GM18861 (cell line): ENCODE measurements around the gene PMPCA.

Experiments
- ATAC-seq: cut with Tn5 transposase; IDR thresholded peaks from one replicate; pipeline ENCODE4 v1.9.1; 2021; ENCODE audit not compliant: unreplicated experiment

The PMPCA gene

DNA sequence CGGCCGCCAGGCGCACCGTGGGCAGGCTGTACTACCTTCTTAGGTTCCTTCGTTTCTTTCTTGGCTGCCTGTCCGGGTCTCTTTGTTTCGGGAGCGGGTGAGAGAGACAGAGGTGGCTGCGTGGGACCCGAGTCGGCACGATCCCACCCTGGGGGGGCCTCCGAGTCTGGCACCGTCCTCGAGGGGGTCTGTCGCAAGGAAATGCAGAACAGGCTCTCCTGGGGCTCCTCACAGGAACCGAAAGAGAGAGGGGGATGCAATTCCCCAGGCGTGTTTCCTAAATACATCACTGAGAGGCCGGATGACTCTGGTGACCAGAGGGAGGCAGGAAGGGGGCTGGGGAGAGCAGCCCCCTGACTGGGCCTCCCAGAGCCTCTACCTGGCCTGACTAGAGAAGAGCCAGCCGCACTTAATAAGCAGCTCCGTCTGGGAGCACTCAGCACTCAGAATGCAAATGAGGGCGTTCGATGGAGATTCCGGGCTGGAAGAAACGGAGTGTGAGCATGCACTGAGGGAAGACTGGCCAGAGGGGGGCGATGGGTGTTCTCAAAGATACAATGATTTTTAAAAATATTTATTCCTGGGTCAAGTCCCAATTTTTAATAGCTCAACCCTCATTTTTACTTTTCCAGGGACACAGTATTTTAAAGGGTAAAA is 40.9 kb downstream of the PMPCA start:
- no peak for ATAC-seq

DNA sequence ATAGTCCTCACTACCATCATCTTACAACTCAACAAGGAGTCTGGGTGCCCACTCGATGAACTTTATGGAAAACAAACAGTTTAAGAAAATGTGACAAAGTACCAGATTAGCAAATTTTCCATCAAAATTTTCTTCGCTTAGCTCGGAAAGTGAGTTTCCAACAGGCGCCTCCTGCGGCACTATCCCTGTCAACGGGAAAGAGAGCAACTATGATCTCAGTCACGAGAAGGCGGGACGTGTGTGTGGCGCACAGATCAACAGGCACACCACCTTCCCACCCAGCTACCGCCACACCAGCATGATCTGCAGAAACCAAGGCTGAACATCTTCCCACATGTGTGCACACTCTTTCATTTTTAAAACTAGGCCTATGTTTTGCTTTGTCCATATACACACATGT is 42.9 kb downstream of the PMPCA start:
- no peak for ATAC-seq

DNA sequence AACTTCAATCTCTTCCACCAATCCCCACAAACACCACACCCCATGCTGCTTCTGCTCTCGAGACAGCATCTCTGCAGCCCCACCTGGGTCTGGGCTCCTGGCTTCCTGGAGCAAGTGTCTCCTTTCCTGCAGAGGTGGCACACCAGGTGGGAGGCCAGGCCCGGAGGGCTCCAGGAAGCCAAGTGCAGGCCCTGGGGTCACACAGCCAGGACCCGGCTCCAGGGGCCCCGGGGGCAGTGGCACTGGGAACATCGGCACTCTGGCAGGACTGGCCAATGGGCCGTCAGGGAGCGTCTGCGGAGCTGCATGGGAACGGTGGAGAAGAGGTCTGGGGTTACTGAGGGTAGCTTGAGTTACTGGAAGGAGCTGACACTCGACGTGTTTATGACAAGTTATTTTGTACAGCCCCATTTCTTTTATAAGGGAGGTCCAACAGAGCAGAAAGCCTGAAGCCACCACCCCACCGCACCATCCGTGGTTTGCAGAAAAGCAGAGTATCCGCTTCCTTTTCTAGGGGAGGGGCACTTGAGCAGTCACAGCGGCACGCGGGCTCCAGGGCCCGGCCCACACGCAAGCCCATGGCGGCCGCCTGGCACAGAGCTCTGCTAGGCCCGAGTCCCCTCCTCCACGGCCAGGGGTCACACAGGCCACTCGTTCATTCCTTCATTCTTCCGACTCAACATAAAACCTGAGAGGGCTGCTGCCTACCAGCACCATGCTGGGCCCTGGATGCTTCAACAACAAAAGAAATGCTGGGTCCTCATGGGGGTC is 43.8 kb downstream of the PMPCA start:
- no peak for ATAC-seq

DNA sequence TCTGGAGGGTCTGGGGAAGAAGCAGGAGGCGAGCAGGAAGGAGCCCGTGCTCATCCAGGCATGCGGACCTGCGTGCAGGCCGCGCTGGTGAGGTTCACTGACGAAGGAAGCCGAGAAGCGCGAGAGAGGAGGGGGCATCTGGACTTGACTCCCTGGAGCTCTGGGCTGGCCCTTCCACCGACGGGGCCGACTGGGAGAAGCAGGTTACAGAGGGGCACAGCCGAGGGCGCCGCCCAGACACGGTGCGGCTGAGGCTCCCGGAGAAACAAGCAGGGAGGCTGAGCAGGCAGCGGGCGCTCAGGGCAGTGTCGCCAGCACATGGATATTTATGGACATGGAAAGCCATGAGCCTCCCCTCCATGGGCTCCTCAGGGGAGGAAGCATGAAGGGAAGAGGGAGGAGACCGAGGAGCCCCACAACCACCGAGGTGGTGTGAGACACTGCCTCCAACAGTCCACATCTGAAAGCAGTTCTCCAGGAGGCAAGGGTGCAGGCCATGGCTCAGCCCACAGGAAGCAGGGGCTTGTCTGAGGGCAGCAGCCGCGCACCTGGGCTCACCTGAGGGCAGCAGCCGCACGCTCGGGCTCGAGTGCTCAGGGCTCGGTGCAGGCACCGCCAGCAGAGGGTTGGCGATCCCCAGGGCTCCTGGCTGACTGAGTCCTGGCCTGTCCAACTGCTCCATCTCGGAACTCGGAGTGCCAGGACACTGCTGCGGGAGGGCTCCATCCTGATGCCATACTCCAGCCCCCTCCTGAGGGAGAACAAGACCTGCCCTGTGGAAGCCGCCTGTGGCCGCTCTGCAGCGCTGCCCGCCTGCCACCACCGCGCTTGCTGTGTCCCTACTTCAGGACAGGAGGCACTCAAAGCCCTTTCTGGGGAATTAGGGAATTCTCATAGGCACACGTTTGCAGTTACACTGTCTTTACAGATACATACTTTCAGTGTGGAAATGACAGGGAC is 44.9 kb downstream of the PMPCA start:
- ATAC-seq: no peak

DNA sequence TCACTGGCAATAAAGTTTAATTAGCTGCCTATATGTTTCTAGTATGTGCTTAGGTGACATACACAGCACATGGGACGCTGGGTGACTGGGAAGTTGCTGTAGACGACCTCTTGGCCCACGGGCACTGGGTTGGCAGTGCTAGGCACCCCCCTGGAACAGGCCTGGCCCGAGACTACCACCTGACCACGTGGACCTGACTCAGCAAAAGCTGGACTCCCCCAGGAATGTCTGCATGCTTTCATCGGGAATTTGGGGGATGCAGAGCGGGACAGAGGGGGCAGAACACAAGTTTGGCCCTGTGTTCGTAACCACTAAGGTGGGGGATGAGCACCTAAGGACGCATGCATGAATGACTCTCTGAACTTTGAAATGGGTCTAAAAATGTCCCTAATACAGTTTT is 45.8 kb downstream of the PMPCA start:
- ATAC-seq: no peak

DNA sequence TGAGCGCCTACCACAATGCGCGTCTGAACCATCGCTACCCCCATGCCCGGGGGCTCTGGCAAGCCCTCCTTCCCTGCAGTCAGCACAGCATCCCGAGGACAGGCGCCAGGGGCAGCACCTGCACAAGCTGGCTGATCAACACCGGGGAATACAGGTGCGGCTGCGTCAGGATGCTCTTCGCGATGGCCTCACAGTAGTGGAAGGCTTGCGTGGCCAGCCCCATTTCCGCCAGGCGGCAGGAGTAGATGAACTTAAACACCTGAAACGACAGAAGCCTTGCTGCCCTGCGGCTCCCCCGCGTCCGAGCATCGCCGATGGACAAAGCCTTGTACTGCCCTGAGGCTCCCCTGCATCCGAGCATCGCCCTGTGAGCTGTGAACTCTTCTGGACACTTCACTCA is 46.9 kb downstream of the PMPCA start:
- ATAC-seq: no peak

DNA sequence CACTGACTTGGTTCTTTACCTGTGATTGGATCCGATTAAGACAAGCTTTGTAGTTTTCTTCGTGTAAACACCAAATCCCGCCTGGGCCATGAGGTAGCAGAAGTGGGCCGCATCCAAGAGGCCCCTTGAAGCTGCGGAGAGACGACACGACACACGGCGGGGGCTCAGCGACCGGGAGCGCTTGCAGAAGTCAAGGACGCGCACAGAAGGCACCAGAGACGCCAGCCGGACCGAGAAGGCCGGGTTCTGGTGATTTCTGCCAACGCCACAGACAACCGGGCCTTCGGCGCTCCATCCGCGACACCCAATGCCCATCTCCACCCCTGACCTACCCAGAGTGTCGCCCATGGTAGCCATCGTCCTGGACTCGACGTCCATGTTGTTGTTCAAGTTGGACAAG is 49.0 kb downstream of the PMPCA start:
- no peak for ATAC-seq

DNA sequence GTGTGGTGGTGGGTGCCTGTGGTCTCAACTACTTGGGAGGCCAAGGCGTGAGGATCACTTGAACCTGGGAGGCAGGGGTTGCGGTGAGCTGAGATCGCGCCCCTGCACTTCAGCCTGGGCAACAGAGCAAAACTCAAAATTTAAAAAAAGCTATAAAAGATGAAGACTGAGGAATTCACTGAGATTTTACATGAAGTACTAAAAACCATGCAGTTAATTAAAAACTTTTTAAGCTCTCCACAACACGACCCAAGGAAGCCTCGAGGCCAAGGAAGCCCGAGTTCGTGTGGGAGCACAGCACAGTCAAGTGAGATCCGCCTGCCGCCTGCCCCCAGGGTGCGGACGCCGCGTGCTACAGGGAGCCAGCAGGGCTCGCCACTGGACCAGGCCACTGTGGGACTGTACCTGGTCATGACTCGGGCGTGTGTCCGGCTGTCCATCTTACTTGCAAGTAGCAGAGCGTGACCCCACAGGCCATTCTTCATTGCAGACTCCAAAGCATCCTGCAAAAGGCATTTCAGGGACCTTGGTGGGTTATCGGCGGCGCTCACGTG is 50.4 kb downstream of the PMPCA start:
- no peak for ATAC-seq

DNA sequence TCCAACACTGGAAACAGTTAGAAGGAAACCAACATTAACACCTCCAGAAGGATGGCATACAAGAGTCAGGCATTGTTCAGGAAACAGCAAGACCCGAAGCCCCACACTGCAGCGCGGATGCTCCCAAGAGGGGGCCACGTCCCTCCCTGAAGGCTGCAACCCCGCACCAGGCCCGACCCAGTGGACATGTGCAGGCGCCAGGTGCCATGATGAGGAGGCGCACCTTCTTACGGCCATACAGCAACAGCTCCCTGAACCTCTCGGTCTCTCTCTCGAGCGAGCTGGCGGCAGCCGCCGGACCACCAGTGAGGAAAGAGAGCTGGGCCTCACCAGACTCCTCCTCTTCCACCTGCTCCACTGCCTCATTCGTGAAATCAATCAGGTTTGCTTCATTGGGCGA is 52.2 kb downstream of the PMPCA start:
- no peak for ATAC-seq

DNA sequence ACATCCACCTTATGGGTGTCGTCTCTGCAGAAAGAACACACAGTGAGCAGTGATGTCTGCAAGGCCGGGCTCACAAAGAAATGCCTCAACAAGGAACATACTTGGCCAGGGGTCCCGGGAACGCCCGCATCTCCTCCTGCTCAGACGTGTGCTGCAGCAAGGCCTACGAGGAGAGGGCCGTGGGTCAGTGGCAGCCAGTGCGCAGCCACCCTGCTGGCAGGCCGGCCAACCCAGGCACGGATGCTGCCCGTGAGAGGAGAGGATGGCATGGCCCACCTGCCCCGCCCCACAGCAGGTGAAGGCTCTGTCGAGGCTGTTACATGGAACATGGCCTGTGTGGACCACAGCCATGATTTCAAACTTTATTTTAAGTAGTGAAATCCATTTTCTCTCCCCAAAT is 53.1 kb downstream of the PMPCA start:
- ATAC-seq: no peak

DNA sequence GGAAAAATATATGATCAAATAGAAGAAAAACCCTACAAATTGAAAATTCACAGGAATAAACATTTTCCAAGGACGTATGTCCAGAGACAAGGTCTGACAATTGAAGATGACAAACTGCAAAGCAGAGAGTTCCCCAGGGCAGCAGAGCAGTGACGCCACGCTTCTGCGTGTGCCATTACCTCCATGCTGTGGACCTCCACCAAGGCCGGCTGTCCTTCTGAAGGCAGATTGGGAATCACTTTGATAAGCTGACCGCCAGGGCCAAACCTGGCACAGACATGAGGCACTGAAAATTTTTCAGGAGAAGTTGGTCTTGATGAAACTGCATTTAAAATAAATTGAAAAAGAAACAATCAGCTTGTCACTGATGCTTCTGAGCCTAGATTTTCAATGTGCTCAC is 53.8 kb downstream of the PMPCA start:
- no peak for ATAC-seq

DNA sequence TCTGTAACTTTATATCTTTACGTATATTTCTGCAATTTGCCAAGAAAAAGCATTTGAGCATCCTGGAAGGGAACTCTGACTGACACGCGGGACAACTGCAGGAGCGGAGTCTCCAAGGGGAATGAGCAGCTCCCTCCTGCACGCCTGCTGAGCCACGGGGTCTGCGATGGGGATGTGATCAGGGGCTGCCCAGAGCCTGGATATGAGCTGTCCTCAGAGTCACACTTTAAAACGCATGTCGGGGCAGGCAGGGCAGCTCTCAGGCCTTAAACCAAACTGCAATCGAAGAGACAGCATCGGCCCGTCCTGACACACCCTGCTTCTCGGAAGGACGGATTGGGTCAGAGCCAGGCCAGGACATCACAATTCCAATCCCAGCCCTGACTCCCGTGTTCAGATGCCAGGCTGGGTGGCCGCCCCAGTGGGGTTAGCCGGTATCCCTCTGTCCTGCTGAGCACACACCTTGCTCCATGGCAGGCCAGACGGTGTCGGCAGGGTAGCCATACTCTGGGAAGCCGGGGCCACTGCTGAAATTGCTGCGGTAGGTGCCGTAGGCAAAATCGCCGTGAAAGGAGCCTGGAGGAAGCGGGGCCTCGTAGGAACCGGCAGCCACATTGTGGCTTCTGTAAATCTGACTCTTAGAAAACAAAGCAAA is 55.2 kb downstream of the PMPCA start:
- ATAC-seq: no peak

DNA sequence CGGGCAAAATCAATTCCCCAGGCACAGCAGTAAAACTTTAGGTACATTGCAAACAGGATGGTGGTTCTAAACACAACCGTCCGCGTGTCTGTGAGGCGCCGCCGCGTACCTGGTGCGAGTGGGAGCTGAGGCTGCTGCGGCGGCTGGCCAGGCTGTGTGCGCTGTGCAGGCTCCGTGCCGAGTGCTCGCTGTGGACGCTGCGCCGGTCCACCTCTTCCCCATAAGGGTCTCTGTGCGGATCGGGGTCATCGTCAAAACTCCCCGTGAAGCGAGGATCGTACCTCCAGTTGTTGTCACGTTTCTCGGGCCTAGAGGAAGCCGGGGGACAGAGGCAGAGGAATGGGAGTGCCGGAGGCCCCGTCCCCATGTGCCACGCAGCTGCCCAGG is 55.7 kb downstream of the PMPCA start:
- no peak for ATAC-seq

DNA sequence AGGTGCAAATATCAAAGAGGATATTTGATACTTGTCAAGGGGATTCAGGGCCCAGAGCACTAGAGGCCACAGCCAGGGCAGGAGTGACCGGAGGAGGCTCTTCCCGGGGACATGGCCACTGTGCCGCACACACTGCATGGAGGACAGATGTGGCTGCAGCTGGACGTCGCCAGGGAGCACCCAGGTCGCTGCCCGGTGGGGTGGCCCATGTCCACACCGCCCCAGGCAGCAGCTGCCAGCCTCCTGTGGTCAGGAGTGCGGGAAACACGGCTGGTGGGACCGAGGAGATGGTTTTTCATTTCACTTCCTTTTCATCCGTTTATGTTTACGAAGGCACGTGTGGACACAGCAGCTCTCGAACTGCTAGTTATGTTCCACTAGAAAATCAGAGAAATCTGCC is 57.3 kb downstream of the PMPCA start:
- ATAC-seq: no peak

DNA sequence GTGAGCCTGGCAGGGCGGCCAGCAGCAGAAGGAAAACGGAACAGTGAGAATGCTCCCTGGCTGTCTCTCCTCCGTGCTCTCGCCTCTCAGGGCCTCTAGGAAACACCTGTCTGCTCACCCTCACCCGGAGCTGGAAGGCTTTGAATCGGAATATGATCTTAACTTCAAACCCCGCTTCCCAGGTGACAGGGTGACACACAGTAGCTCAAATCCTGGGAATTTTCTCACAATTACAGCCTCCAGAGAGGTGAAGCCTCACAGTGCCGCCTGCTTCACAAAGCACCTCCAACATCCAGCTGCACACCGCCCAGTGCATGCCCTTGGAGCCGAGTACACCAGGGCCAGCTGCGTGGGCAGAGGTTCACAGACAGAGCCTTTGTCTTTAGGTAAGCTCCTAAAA is 59.9 kb downstream of the PMPCA start:
- no peak for ATAC-seq

DNA sequence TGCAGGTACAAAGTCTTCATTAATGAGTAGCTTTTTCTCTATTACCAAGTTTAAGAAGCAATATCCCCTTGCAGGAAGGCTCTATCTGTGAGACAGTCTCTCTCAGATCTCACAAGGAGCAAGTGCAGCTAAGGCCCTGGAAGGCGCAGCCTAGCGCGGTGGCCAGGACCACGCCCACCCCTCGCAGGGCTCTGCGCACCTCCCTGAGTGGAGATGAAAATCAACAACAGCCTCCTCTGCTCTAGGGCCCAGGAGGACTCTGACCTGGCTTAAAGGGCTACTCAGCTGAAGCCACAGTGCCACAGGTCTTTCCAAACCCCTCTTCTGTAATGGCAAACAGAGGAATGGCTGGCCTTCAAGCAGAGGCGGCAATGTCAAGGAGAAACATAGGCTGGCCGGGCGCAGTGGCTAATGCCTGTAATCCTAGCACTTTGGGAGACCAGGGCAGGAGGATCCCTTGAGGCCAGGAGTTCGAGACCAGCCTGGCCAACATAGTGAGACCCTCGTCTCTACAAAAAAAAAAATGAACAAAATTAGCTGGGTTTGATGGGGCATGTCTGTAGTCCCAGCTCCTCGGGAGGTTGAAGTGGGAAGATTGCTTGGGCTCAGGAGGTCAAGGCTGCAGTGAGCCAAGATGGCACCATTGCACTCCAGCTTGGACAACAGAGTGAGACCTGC is 60.5 kb downstream of the PMPCA start:
- no peak for ATAC-seq

DNA sequence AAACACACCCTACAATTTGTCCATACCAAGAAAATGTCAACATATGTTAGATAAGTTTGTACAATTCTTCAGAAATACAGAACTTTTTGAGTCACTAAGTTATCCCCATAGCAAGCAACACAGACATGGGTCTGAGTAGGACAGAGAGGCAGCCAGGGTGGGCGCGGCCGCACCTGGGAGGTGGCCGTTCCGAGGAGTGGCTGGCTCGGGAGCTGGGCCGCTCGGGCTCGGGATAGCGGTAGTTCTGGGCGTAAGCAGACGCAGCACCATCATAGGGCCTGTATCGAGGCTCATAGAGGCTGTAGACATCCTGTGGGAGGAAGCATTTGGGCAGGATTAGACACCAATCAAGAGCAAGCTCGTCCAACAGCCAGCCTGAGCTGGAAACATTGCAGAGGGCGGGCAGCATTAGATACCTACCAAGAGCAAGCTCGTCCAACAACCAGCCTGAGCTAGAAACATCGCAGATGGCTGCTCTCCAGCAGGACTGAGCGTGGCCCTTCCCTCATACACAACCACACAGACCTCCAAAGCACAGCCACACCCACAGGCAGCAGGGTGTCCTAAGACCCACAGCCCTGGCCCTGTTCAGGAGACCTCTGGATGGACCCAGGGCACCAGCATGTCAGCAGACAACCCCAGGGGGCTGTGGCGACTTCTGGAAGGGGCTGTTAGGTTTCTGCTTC is 61.5 kb downstream of the PMPCA start:
- ATAC-seq: no peak

DNA sequence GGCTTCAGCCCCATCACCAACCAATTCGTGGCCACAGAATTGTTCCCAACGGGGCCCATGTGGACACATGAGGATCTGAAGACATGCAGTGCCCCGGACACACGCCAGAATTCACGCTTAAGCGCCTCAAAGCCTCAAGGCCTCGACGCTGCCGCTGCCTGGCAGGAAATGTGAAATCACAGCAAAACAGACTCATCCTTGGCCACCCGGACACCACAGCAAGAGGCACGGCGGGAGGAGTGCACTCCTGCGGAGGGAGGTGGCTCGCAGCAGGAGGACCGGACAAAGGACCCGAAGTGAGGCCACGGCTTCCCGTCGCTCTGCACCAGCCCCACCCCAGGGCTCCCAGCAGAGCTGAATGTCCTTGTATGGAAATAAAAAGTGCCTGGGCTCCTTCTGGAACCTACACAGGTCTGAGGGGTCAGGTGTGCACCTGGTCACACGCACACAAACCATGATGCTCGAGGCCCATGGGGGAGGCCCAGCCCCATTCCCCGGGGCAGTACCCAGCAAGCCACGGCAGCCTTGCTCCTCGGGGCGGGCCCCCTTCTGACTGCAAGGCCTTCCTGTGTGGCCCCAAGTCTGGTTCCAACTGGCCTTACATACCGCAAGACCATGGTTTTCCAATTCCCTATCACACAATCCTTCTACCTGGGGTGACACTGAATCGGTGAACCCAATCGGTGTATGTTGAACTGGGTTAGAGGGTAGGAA is 62.3 kb downstream of the PMPCA start:
- ATAC-seq: no peak

DNA sequence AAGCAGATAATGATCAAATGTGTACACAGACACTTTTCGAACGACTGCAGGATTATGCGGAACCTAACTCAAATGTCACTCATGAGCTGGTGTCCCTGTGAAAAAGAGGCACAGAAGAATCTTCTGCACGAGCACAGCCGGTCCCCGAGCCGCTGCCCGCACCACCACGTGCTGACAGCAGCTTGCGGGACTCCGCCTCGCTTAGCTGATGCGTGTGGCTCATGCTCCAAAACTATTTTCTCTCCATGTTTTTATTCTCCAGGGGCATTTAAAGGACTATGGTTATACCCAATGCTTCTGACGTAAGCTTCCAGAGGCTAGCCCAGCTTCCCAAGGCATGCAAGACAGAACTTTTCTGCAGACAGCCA is 62.9 kb downstream of the PMPCA start:
- no peak for ATAC-seq
